Keratinocyte (primary cell): ENCODE data around the gene PTPRT. TPM values are rescaled to one million over a fixed set of nuclear protein-coding genes. Genes with fewer than 3 reads are reported as not detected.

ENCODE experiments used
- DNase-seq: peaks from one replicate; pipeline ENCODE4 v3.0.0-alpha.2; 2011; ENCODE audit warnings: low read depth, missing footprints, low spot score
- FAIRE-seq: peaks from 2 replicates; lab custom pipeline; 2011; peaks lifted over from hg19 to GRCh38; lab: Jason Lieb, UNC
- H2AFZ ChIP-seq: 2 replicates; pipeline ENCODE4 v1.6.0; 2012; ENCODE audit warnings: low read length, control low read depth, inconsistent platforms; ENCODE audit not compliant: control insufficient read depth
- H3K27ac ChIP-seq: 2 replicates; pipeline ENCODE4 v1.5.1; 2011; ENCODE audit warnings: low read length; ENCODE audit not compliant: control insufficient read depth, insufficient read depth
- H3K27me3 ChIP-seq: 3 replicates; pipeline ENCODE4 v1.6.0; 2011; ENCODE audit warnings: low read length; ENCODE audit not compliant: control insufficient read depth, insufficient read depth; ENCODE audit errors: extremely low read depth
- H3K36me3 ChIP-seq, 2 experiments: 2 replicates in 1 of 2; 3 replicates in 1 of 2; pipeline ENCODE4 v1.5.1; 2011; ENCODE audit warnings: low read length in 2 of 2, mild to moderate bottlenecking in 1 of 2; ENCODE audit not compliant: control insufficient read depth in 2 of 2, insufficient read depth in 2 of 2; ENCODE audit errors: extremely low read depth in 1 of 2
- H3K4me1 ChIP-seq: 3 replicates; pipeline ENCODE4 v1.5.1; 2011; ENCODE audit warnings: low read length; ENCODE audit not compliant: control insufficient read depth, insufficient read depth; ENCODE audit errors: extremely low read depth
- H3K4me2 ChIP-seq: 3 replicates; pipeline ENCODE4 v1.6.0; 2011; ENCODE audit warnings: low read depth, low read length; ENCODE audit not compliant: control insufficient read depth, insufficient read depth; ENCODE audit errors: extremely low read depth
- H3K4me3 ChIP-seq, 3 experiments: fragments of 200-600 bp in 1 of 3; sonication (generic) in 1 of 3; 2 replicates in 2 of 3; 3 replicates in 1 of 3; pipeline ENCODE4 v1.5.1; 2011 to 2016; ENCODE audit warnings: low read length in 3 of 3, mild to moderate bottlenecking in 3 of 3, control low read depth in 2 of 3, inconsistent platforms in 1 of 3, low read depth in 1 of 3, mixed read lengths in 1 of 3, mixed run types in 1 of 3, moderate library complexity in 1 of 3; ENCODE audit not compliant: control insufficient read depth in 2 of 3, insufficient read depth in 2 of 3; ENCODE audit errors: extremely low read depth in 1 of 3
- H3K79me2 ChIP-seq: 2 replicates; pipeline ENCODE4 v1.6.0; 2012; ENCODE audit warnings: low read length; ENCODE audit not compliant: control insufficient read depth, insufficient read depth
- H3K9ac ChIP-seq: 3 replicates; pipeline ENCODE4 v1.6.0; 2011; ENCODE audit warnings: low read length; ENCODE audit not compliant: control insufficient read depth, insufficient read depth; ENCODE audit errors: extremely low read depth
- H3K9me1 ChIP-seq: 3 replicates; pipeline ENCODE4 v1.6.0; 2011; ENCODE audit warnings: low read length; ENCODE audit not compliant: control insufficient read depth, insufficient read depth; ENCODE audit errors: extremely low read depth
- H3K9me3 ChIP-seq: 2 replicates; pipeline ENCODE4 v1.5.1; 2012; ENCODE audit warnings: low read depth, low read length; ENCODE audit not compliant: control insufficient read depth
- H4K20me1 ChIP-seq: 3 replicates; pipeline ENCODE4 v1.6.0; 2011; ENCODE audit warnings: low read length; ENCODE audit not compliant: control insufficient read depth, insufficient read depth; ENCODE audit errors: extremely low read depth
- CTCF ChIP-seq, 3 experiments: IDR thresholded peaks in 1 of 3; conservative IDR thresholded peaks in 1 of 3; optimal IDR thresholded peaks in 1 of 3; 2 replicates in 2 of 3; 3 replicates in 1 of 3; pipeline versions ENCODE3 to v1.5.1; 2011; ENCODE audit warnings: low read length in 3 of 3, mild to moderate bottlenecking in 3 of 3, moderate library complexity in 2 of 3, control low read depth in 1 of 3, inconsistent platforms in 1 of 3; ENCODE audit not compliant: insufficient read depth in 2 of 3; ENCODE audit errors: extremely low read depth in 1 of 3
- EZH2 ChIP-seq: IDR thresholded peaks from one replicate; pipeline ENCODE4 v1.6.1; 2012; ENCODE audit warnings: inconsistent platforms, mild to moderate bottlenecking, low read length, moderate library complexity
- dilution Hi-C: fragments of 300-500 bp; cut with MboI; formaldehyde crosslinking; loops from one replicate; pipeline ENCODE4 v1.7.0; 2020; ENCODE audit warnings: low sequenced_read_pairs; ENCODE audit not compliant: extremely low pct_ligation_motif_present
- polyA plus RNA-seq, 5 experiments: library from polyadenylated mRNA; depleted of rRNA in 3 of 5; stranded (reverse) in 3 of 5; stranded (forward) in 1 of 5; unstranded in 1 of 5; fragments of >200 nt; gene quantifications; 1 replicate in 1 of 5; 2 replicates in 3 of 5; 3 replicates in 1 of 5; pipeline versions ENCODE4 v1.2.1 to v1.2.3, GENCODE V29; 2011 to 2012; ENCODE audit warnings: missing spikeins in 2 of 5, low read depth in 1 of 5, low replicate concordance in 1 of 5

PTPRT gene
- polyA plus RNA-seq, 1 donor (not counting 4 experiments of a cell fraction or from before 2014, with no cell fraction given): not detected

GRCh38 chr20:42852691-42853090 is 337.0 kb downstream of the PTPRT start:
- FAIRE-seq (no peak), DNase-seq (no peak)
- H3K79me2 ChIP-seq: no peaks in the 10 kb centered on the region
- no peaks in the 10 kb centered on the region for H3K36me3 ChIP-seq
- H2AFZ ChIP-seq: no peak overlapping the region
- no peaks in the 10 kb centered on the region for H3K27me3 ChIP-seq
- no peaks in the 10 kb centered on the region for H3K9me1 ChIP-seq
- H3K4me1 ChIP-seq: no peaks in the 10 kb centered on the region
- H3K4me3 ChIP-seq: no peak overlapping the region
- H3K27ac ChIP-seq: no peak overlapping the region
- no peak overlapping the region for H3K4me2 ChIP-seq
- dilution Hi-C loops: no loop called here
- H4K20me1 ChIP-seq: no peaks in the 10 kb centered on the region
- H3K9ac ChIP-seq: no peak overlapping the region
- no peak for TF ChIP-seq EZH2
- TF ChIP-seq CTCF (optimal IDR thresholded peaks at IDR 0.05 in 1 of 3, IDR thresholded peaks at IDR 0.05 in 1 of 3, conservative IDR thresholded peaks at IDR 0.05 in 1 of 3; ENCODE audit: extremely low read depth in 1 of 3, insufficient read depth in 2 of 3, low read length in 3 of 3): no peak
- H3K9me3 ChIP-seq: peaks cover 3% of the 10 kb centered on the region

GRCh38 chr20:42846784-42847490 is 342.8 kb downstream of the PTPRT start:
- H3K4me1 ChIP-seq: no peaks in the 10 kb centered on the region
- no peak for FAIRE-seq
- H4K20me1 ChIP-seq: no peaks in the 10 kb centered on the region
- no peaks in the 10 kb centered on the region for H3K9me1 ChIP-seq
- H3K79me2 ChIP-seq: no peaks in the 10 kb centered on the region
- TF ChIP-seq EZH2 (no peak), CTCF (optimal IDR thresholded peaks at IDR 0.05 in 1 of 3, IDR thresholded peaks at IDR 0.05 in 1 of 3, conservative IDR thresholded peaks at IDR 0.05 in 1 of 3; ENCODE audit: extremely low read depth in 1 of 3, insufficient read depth in 2 of 3, low read length in 3 of 3) (no peak)
- H3K27ac ChIP-seq: no peak overlapping the region
- no peak overlapping the region for H3K4me2 ChIP-seq
- H3K27me3 ChIP-seq: no peaks in the 10 kb centered on the region
- no peak overlapping the region for H3K4me3 ChIP-seq
- no peak for DNase-seq
- dilution Hi-C loops: no loop called here
- H3K36me3 ChIP-seq: no peaks in the 10 kb centered on the region
- no peak overlapping the region for H3K9ac ChIP-seq
- H2AFZ ChIP-seq: no peak overlapping the region
- H3K9me3 ChIP-seq: peaks cover 4% of the 10 kb centered on the region
